K562 (cell line): ENCODE results near the gene LRP10. TPM values are rescaled to one million over a fixed set of nuclear protein-coding genes. Genes with fewer than 3 reads are reported as not detected.

Experiments
- CEBPG ChIP-seq, 3 experiments: fragments of 200-800 bp in 1 of 3; sonication (Bioruptor generic) in 1 of 3; sonication (generic) in 1 of 3; formaldehyde crosslinking in 1 of 3; IDR thresholded peaks in 2 of 3; conservative IDR thresholded peaks in 1 of 3; 2 replicates each; pipeline versions ENCODE4 v1.6.1 to v1.8.0; 2016 to 2022; ENCODE audit warnings: missing compliant biosample characterization in 2 of 3, missing genetic modification characterization in 2 of 3, mild to moderate bottlenecking in 1 of 3, missing genetic modification reagents in 1 of 3
- CHD1 ChIP-seq: fragments of 200-600 bp; sonication (generic); IDR thresholded peaks from one replicate; pipeline ENCODE4 v1.6.1; 2012; ENCODE audit warnings: mild to moderate bottlenecking, moderate library complexity, low read length, inconsistent platforms
- HNRNPLL ChIP-seq: fragments of 200-400 bp; formaldehyde crosslinking; IDR thresholded peaks from 2 replicates; pipeline ENCODE4 v1.6.1; 2017; ENCODE audit warnings: low read length, low read depth, mild to moderate bottlenecking; ENCODE audit not compliant: poor library complexity, severe bottlenecking
- ILF3 ChIP-seq: fragments of 450-650 bp; IDR thresholded peaks from 2 replicates; pipeline ENCODE4 v1.6.1; 2018; ENCODE audit warnings: antibody characterized with exemption, mild to moderate bottlenecking, moderate library complexity, borderline replicate concordance
- PHB2 ChIP-seq: fragments of 450-650 bp; IDR thresholded peaks from 2 replicates; pipeline ENCODE4 v1.6.1; 2017; ENCODE audit warnings: low read depth
- TRIM24 ChIP-seq, 2 experiments: fragments of 450-650 bp; IDR thresholded peaks; 2 replicates each; pipeline ENCODE4 v1.6.1; 2016
- ZNF384 ChIP-seq: IDR thresholded peaks from 2 replicates; pipeline ENCODE4 v1.6.1; 2012; ENCODE audit warnings: low read depth, low read length, improper control_type of control experiment
- ZNF551 ChIP-seq: fragments of 250-450 bp; sonication (Bioruptor Pico); IDR thresholded peaks from 2 replicates; pipeline ENCODE4 v1.5.0; 2021; ENCODE audit warnings: mild to moderate bottlenecking, moderate library complexity
- polyA plus RNA-seq, 8 experiments: library from polyadenylated mRNA; depleted of rRNA in 4 of 8; stranded (reverse) in 5 of 8; unstranded in 3 of 8; fragments of >200 nt; fragmentation: Nextera tagmentation in 2 of 8; fragmentation: Illumina TruSeq in 1 of 8; extraction: Ambion mirVana in 2 of 8; extraction: Trizol in 1 of 8; gene quantifications; 2 replicates each; pipeline versions ENCODE4 v1.2.1 to v1.2.3, GENCODE V29; 2011 to 2014; ENCODE audit warnings: inconsistent platforms in 1 of 8, missing spikeins in 1 of 8
- total RNA-seq, 7 experiments: library from RNA; depleted of rRNA in 6 of 7; stranded (reverse); fragments of >200 nt in 6 of 7; fragmentation: Illumina TruSeq in 2 of 7; extraction: Trizol in 2 of 7; gene quantifications; 2 replicates each; pipeline versions ENCODE4 v1.2.1 to v1.2.3, GENCODE V29; 2011 to 2021; ENCODE audit warnings: low replicate concordance in 1 of 7
- TF ChIP-seq, protein P1 (sequence below), 3 experiments: fragments of 200-800 bp in 1 of 3; fragments of 250-450 bp in 1 of 3; fragments of 450-650 bp in 1 of 3; sonication (Bioruptor Pico) in 1 of 3; sonication (Bioruptor generic) in 1 of 3; formaldehyde crosslinking in 1 of 3; IDR thresholded peaks; 2 replicates each; pipeline versions ENCODE4 v1.6.1 to v1.8.0; 2016 to 2022; ENCODE audit warnings: mild to moderate bottlenecking in 2 of 3, missing genetic modification characterization in 2 of 3, missing compliant biosample characterization in 1 of 3, moderate library complexity in 1 of 3

The LRP10 gene
- total and polyA plus RNA-seq, 9 of the 15 experiments (the other 6 are each of a cell fraction or from before 2014, with no cell fraction given), result 1.3 to 45.5 (median 10.9) TPM

- TF ChIP-seq, protein P1, sequence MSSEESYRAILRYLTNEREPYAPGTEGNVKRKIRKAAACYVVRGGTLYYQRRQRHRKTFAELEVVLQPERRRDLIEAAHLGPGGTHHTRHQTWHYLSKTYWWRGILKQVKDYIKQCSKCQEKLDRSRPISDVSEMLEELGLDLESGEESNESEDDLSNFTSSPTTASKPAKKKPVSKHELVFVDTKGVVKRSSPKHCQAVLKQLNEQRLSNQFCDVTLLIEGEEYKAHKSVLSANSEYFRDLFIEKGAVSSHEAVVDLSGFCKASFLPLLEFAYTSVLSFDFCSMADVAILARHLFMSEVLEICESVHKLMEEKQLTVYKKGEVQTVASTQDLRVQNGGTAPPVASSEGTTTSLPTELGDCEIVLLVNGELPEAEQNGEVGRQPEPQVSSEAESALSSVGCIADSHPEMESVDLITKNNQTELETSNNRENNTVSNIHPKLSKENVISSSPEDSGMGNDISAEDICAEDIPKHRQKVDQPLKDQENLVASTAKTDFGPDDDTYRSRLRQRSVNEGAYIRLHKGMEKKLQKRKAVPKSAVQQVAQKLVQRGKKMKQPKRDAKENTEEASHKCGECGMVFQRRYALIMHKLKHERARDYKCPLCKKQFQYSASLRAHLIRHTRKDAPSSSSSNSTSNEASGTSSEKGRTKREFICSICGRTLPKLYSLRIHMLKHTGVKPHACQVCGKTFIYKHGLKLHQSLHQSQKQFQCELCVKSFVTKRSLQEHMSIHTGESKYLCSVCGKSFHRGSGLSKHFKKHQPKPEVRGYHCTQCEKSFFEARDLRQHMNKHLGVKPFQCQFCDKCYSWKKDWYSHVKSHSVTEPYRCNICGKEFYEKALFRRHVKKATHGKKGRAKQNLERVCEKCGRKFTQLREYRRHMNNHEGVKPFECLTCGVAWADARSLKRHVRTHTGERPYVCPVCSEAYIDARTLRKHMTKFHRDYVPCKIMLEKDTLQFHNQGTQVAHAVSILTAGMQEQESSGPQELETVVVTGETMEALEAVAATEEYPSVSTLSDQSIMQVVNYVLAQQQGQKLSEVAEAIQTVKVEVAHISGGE (CRISPR knock-in tag; IDR thresholded peaks at IDR 0.05), result no peak
- TF ChIP-seq ZNF551 (no peak), ILF3 (no peak), PHB2 (no peak), CEBPG (CRISPR knock-in tag; IDR thresholded peaks at IDR 0.05) (peak; percentile 72), CEBPG (tag; conservative IDR thresholded peaks at IDR 0.05 in 1 of 2, IDR thresholded peaks at IDR 0.05 in 1 of 2) (peak; percentile 71 to 86), TRIM24 (IDR thresholded peaks at IDR 0.05) (peak in 1 of 2 experiments; percentile 51; a peak in 1 of 4 replicates), CHD1 (no peak), HNRNPLL (no peak), ZNF384 (peak; percentile 44; the same call in 1 of the 2 replicates)
These were observed 44.5 kb downstream of the LRP10 start (continued) for GRCh38 chr14:22915886-22916521.
